AG09319 (cell line): ENCODE data around the gene MCF2L.
"Not testable (repeated sequence)": the region's sequence is repeated elsewhere in the genome, so short reads cannot be mapped to it uniquely, and the experiment has no call there.

ENCODE experiments used
- DNase-seq: peaks from one replicate; pipeline ENCODE4 v3.0.0-alpha.2; 2010; ENCODE audit warnings: low read depth; ENCODE audit errors: extremely low read depth
- TF ChIP-seq, protein P1 (sequence below): IDR thresholded peaks from 2 replicates; pipeline ENCODE4 v1.5.1; 2011; ENCODE audit warnings: low read depth, mild to moderate bottlenecking, inconsistent platforms, low read length, moderate library complexity

MCF2L gene

DNA sequence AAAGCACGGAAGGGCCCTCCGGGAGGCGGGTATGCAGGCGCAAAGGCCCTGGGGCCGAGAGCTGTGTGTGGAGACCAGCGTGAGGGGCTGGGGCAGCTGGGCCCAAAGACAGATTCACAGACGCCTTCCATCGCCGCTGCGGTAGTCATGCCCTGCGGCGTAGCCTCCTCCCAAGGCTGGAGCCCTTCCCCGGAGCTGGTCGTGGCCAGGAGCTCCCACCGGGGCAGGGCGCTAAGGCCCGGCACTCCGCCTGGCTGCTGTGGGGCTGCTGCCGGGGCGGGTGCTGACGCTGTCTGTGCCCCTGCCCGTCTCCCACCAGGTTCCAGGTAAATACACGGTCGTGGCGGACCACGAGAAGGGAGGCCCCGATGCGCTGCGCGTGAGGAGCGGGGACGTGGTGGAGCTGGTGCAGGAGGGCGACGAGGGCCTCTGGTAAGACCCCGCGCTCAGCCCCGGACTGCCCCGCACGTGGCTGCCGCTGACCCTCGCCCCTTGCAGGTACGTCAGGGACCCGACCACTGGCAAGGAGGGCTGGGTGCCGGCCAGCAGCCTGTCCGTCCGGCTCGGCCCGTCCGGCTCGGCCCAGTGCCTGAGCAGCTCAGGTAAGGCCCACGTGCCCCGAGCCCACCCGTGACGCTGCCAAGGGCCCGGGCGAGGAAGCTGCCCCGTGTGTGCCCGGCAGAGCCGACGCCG, 127.2 kb downstream of the MCF2L start:
- TF ChIP-seq, protein P1, sequence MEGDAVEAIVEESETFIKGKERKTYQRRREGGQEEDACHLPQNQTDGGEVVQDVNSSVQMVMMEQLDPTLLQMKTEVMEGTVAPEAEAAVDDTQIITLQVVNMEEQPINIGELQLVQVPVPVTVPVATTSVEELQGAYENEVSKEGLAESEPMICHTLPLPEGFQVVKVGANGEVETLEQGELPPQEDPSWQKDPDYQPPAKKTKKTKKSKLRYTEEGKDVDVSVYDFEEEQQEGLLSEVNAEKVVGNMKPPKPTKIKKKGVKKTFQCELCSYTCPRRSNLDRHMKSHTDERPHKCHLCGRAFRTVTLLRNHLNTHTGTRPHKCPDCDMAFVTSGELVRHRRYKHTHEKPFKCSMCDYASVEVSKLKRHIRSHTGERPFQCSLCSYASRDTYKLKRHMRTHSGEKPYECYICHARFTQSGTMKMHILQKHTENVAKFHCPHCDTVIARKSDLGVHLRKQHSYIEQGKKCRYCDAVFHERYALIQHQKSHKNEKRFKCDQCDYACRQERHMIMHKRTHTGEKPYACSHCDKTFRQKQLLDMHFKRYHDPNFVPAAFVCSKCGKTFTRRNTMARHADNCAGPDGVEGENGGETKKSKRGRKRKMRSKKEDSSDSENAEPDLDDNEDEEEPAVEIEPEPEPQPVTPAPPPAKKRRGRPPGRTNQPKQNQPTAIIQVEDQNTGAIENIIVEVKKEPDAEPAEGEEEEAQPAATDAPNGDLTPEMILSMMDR = no peak

GRCh38 chr13:113096745-113097305, 127.8 kb downstream of the MCF2L start:
- TF ChIP-seq, protein P1 = no peak
- DNase-seq = no peak

More for the DNA sequence above, 127.2 kb downstream of the MCF2L start:
- DNase-seq = no peak

DNA sequence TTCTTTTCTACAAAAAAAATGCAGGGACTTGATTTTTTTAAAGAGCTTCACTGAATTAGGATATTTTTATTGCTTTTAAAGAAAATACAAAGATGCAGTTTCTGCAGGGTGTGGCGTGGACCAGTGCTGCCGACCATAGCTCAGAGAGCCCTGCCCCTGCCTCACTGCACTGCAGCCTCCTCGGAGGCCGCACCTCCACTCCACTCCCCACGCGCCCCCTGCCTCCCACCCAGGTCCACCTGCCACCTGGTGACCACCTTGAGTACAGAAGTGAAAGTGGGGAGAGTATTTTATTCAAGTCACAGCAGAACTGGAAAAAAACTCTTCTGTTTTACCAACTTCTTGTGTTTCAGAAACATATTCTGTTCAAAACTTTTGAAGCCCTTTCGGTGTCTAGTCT, 128.6 kb downstream of the MCF2L start:
- no peak for DNase-seq
- TF ChIP-seq, protein P1 = no peak

GRCh38 chr13:113098162-113098732, 129.2 kb downstream of the MCF2L start:
- no peak for DNase-seq
- TF ChIP-seq, protein P1 = no peak

DNA sequence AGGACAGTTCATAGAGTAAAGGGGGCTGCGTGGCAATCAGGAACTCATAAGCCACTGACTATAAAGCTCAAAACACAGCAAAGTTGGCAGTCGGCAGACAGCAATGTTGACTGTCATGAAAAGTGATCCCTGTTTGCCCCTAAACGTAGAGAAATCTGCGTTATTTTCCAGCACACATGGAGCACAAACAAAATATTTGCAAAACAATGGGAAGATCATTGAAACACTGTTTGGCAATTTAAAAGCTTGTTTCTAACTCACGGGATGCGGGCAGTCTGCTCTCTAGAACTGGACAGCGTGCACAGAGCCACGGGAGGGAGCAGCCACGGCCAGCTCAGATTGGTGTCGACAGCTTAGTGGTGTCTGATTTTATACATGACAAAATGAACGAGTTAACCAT, 130.1 kb downstream of the MCF2L start:
- DNase-seq = no peak
- TF ChIP-seq, protein P1 = no peak

DNA sequence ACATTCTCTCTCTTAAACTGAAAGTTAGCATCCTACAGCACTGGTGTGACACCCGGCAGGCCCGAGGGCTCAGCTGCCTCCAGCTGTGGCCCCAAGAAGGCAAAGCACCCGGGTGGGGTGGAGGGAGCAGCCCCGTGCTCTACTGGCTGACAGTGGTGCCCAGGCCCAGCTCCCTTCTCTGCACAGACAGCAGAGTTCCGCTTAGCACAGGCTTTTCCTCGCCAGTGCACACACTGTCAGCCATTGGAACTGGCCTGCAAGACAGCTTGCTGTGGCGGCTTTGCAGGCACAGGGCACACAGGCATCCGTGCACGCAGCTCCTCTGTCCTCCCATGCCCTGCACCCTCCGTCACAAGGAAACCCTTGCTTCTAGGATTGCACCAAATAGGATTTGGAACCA, 133.3 kb downstream of the MCF2L start:
- not testable (repeated sequence) for DNase-seq

GRCh38 chr13:113102727-113103126, 133.7 kb downstream of the MCF2L start:
- TF ChIP-seq, protein P1 = no peak

More at GRCh38 chr13:113102727-113103126, 133.7 kb downstream of the MCF2L start:
- DNase-seq = no peak
